Panc1 (cell line): ENCODE results near the gene SNRK. TPM values are rescaled to one million over a fixed set of nuclear protein-coding genes. Genes with fewer than 3 reads are reported as not detected.

ENCODE experiments used
- ATAC-seq: fragments of 200-7000 bp; cut with Tn5 transposase; 2 replicates; pipeline ENCODE4 v1.9.1; 2020; ENCODE audit warnings: mild to moderate bottlenecking, moderate library complexity
- BruUV-seq: library from RNA; stranded (reverse); fragments of 400-500 nt; replicated peaks from 2 replicates; lab custom pipeline; 2021; lab: Mats Ljungman, UMichigan
- CTCF ChIA-PET: fragments of 300-600 bp; sonication (Branson Sonifier 250); formaldehyde crosslinking; loops from one replicate; lab custom pipeline; 2022; ENCODE audit warnings: antibody characterized with exemption; lab: Charles Lee
- POLR2A ChIA-PET: fragments of 300-600 bp; sonication (Branson Sonifier 250); formaldehyde crosslinking; loops from one replicate; lab custom pipeline; 2022; ENCODE audit warnings: antibody characterized with exemption; lab: Charles Lee
- DNase-seq: peaks from one replicate; pipeline ENCODE4 v3.0.0-alpha.2; 2010; ENCODE audit warnings: low read depth, low spot score
- H3K27ac ChIP-seq: 2 replicates; pipeline ENCODE4 v1.5.1; 2011; ENCODE audit warnings: mild to moderate bottlenecking, low read length, inconsistent platforms
- H3K27me3 ChIP-seq: fragments of 200-500 bp; sonication (Bioruptor generic); 2 replicates; pipeline ENCODE4 v1.6.0; 2014; ENCODE audit warnings: low read length, inconsistent platforms; ENCODE audit not compliant: control insufficient read depth, insufficient read depth
- H3K36me3 ChIP-seq: fragments of 200-500 bp; sonication (Bioruptor generic); 2 replicates; pipeline ENCODE4 v1.5.1; 2014; ENCODE audit warnings: inconsistent platforms, mild to moderate bottlenecking, low read length, moderate library complexity; ENCODE audit not compliant: control insufficient read depth, insufficient read depth
- H3K4me1 ChIP-seq: 2 replicates; pipeline ENCODE4 v1.5.1; 2011; ENCODE audit warnings: inconsistent platforms, mild to moderate bottlenecking, low read length, moderate library complexity; ENCODE audit not compliant: control insufficient read depth, insufficient read depth
- H3K4me3 ChIP-seq, 2 experiments: 2 replicates each; pipeline ENCODE4 v1.5.1; 2011 to 2012; ENCODE audit warnings: low read depth in 2 of 2, low read length in 2 of 2, mild to moderate bottlenecking in 2 of 2, inconsistent platforms in 1 of 2, moderate library complexity in 1 of 2
- H3K9me3 ChIP-seq: fragments of 200-500 bp; sonication (Bioruptor generic); 2 replicates; pipeline ENCODE4 v1.5.1; 2014; ENCODE audit warnings: low read depth, mild to moderate bottlenecking, inconsistent platforms, low read length, moderate library complexity; ENCODE audit not compliant: control insufficient read depth, insufficient read depth
- CTCF ChIP-seq: fragments of 450-650 bp; IDR thresholded peaks from 2 replicates; pipeline ENCODE4 v1.5.1; 2017; ENCODE audit warnings: mild to moderate bottlenecking
- POLR2AphosphoS5 ChIP-seq: IDR thresholded peaks from 2 replicates; pipeline ENCODE4 v1.6.1; 2012; ENCODE audit warnings: mild to moderate bottlenecking, low read depth, low read length, moderate library complexity
- SIN3A ChIP-seq: IDR thresholded peaks from 2 replicates; pipeline ENCODE4 v1.6.1; 2012; ENCODE audit warnings: low read depth, mild to moderate bottlenecking, low read length, moderate library complexity, borderline replicate concordance; ENCODE audit not compliant: insufficient read depth
- TCF7L2 ChIP-seq: IDR thresholded peaks from 2 replicates; pipeline ENCODE4 v1.6.1; 2011; ENCODE audit warnings: mild to moderate bottlenecking, low read depth, low read length, inconsistent platforms
- in situ Hi-C: cut with HindIII; loops from 2 replicates; pipeline ENCODE4 v1.10.0; 2016; ENCODE audit warnings: low sequenced_read_pairs, low pct_unique_long_range_greater_than_20kb
- intact Hi-C: fragments of 100-400 bp; cut with micrococcal nuclease; formaldehyde crosslinking; loops from one replicate; pipeline ENCODE4 v1.10.0; 2022; ENCODE audit not compliant: unreplicated experiment
- total RNA-seq: library from RNA; stranded (reverse); gene quantifications from one replicate; pipeline ENCODE4 v1.2.1, GENCODE V29; 2021; ENCODE audit not compliant: unreplicated experiment
- TF ChIP-seq, protein P1 (sequence below), 2 experiments: IDR thresholded peaks; 2 replicates each; pipeline ENCODE4 v1.6.1; 2011 to 2012; ENCODE audit warnings: low read depth in 2 of 2, control low read depth in 1 of 2, low read length in 1 of 2, mild to moderate bottlenecking in 1 of 2, moderate library complexity in 1 of 2; ENCODE audit not compliant: insufficient read depth in 1 of 2

Gene SNRK
- total RNA-seq, 1 experiment from 2014 or later, result 11.0 TPM

- Histone ChIP-seq H3K4me1 (no peaks in the 10 kb centered on the region), H3K36me3 (no peaks in the 10 kb centered on the region; the same call in 1 of the 2 replicates), H3K4me3 (no peak overlapping the region), H3K27ac (no peak overlapping the region), H3K27me3 (no peaks in the 10 kb centered on the region), H3K9me3 (no peaks in the 10 kb centered on the region)
- no peak for ATAC-seq
- ChIA-PET CTCF (no interaction called here), POLR2A (no interaction called here)
- no peak for TF ChIP-seq SIN3A
- no peak for TF ChIP-seq CTCF
- TF ChIP-seq, protein P1, sequence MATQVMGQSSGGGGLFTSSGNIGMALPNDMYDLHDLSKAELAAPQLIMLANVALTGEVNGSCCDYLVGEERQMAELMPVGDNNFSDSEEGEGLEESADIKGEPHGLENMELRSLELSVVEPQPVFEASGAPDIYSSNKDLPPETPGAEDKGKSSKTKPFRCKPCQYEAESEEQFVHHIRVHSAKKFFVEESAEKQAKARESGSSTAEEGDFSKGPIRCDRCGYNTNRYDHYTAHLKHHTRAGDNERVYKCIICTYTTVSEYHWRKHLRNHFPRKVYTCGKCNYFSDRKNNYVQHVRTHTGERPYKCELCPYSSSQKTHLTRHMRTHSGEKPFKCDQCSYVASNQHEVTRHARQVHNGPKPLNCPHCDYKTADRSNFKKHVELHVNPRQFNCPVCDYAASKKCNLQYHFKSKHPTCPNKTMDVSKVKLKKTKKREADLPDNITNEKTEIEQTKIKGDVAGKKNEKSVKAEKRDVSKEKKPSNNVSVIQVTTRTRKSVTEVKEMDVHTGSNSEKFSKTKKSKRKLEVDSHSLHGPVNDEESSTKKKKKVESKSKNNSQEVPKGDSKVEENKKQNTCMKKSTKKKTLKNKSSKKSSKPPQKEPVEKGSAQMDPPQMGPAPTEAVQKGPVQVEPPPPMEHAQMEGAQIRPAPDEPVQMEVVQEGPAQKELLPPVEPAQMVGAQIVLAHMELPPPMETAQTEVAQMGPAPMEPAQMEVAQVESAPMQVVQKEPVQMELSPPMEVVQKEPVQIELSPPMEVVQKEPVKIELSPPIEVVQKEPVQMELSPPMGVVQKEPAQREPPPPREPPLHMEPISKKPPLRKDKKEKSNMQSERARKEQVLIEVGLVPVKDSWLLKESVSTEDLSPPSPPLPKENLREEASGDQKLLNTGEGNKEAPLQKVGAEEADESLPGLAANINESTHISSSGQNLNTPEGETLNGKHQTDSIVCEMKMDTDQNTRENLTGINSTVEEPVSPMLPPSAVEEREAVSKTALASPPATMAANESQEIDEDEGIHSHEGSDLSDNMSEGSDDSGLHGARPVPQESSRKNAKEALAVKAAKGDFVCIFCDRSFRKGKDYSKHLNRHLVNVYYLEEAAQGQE (IDR thresholded peaks at IDR 0.05; ENCODE audit: insufficient read depth in 1 of 2, low read depth in 2 of 2, low read length in 1 of 2), result no peak
- TF ChIP-seq TCF7L2, result no peak
- TF ChIP-seq POLR2AphosphoS5, result no peak
- no TSS peak for BruUV-seq
- DNase-seq, result no peak
- in situ Hi-C loops, result no loop called here
- intact Hi-C loops, result no loop called here
These were observed 40.7 kb downstream of the SNRK start for GRCh38 chr3:43326891-43327581.

GRCh38 chr3:43327582-43327979, 41.2 kb downstream of the SNRK start:
- Histone ChIP-seq H3K9me3 (no peaks in the 10 kb centered on the region), H3K4me1 (no peaks in the 10 kb centered on the region), H3K4me3 (no peak overlapping the region), H3K27ac (no peak overlapping the region), H3K36me3 (no peaks in the 10 kb centered on the region; the same call in 1 of the 2 replicates), H3K27me3 (no peaks in the 10 kb centered on the region)
- intact Hi-C loops (no loop called here), in situ Hi-C loops (no loop called here)
- ChIA-PET CTCF (no interaction called here), POLR2A (interaction anchor here (0.6 kb wide), 1 partner anchor 31 kb away, joined by 6 read pairs; no protein-coding TSS in a partner anchor)
- BruUV-seq, result no TSS peak
- TF ChIP-seq POLR2AphosphoS5, result no peak
- no peak for TF ChIP-seq SIN3A
- TF ChIP-seq TCF7L2, result no peak
- TF ChIP-seq CTCF, result no peak
- TF ChIP-seq, protein P1 (IDR thresholded peaks at IDR 0.05; ENCODE audit: insufficient read depth in 1 of 2, low read depth in 2 of 2, low read length in 1 of 2), result no peak
- ATAC-seq, result no peak
- DNase-seq, result no peak
